Glutamatergic neuron (in vitro differentiated cells): ENCODE data around the gene TAGAP. TPM values are rescaled to one million over a fixed set of nuclear protein-coding genes. Genes with fewer than 3 reads are reported as not detected.

Experiments used
- DNase-seq: peaks from one replicate; pipeline ENCODE4 v3.0.0; 2022
- H3K27ac Mint-ChIP-seq: one replicate; pipeline ENCODE4 v1.8.0; 2020; ENCODE audit warnings: mild to moderate bottlenecking, mixed read lengths, inconsistent platforms; ENCODE audit not compliant: unreplicated experiment
- H3K27me3 Mint-ChIP-seq: one replicate; pipeline ENCODE4 v1.8.0; 2020; ENCODE audit warnings: mild to moderate bottlenecking, moderate library complexity, mixed read lengths, inconsistent platforms; ENCODE audit not compliant: unreplicated experiment
- H3K36me3 Mint-ChIP-seq: one replicate; pipeline ENCODE4 v1.8.0; 2020; ENCODE audit warnings: mild to moderate bottlenecking, mixed read lengths, inconsistent platforms; ENCODE audit not compliant: unreplicated experiment
- H3K4me1 Mint-ChIP-seq: one replicate; pipeline ENCODE4 v1.8.0; 2020; ENCODE audit warnings: mild to moderate bottlenecking, low read depth, mixed read lengths, inconsistent platforms; ENCODE audit not compliant: unreplicated experiment
- H3K4me3 Mint-ChIP-seq: one replicate; pipeline ENCODE4 v1.8.0; 2020; ENCODE audit warnings: mild to moderate bottlenecking, mixed read lengths, inconsistent platforms; ENCODE audit not compliant: unreplicated experiment
- H3K9me3 Mint-ChIP-seq: one replicate; pipeline ENCODE4 v1.8.0; 2020; ENCODE audit warnings: mild to moderate bottlenecking, moderate library complexity, mixed read lengths, inconsistent platforms; ENCODE audit not compliant: unreplicated experiment
- total RNA-seq: library from RNA; stranded (reverse); fragmentation: NEBNext Ultra II Directional; extraction: Animal tissue kit (Norgen Biotek cat#: 25700); gene quantifications from one replicate; pipeline ENCODE4 v1.2.1, GENCODE V29; 2021; ENCODE audit not compliant: unreplicated experiment
- TF ChIP-seq, protein P1 (sequence below): fragments of 200-600 bp; sonication (generic); IDR thresholded peaks from one replicate; pipeline ENCODE4 v1.5.0; 2021; ENCODE audit not compliant: partially characterized antibody, unreplicated experiment

The TAGAP gene
- total RNA-seq, 1 donor from 2014 or later: not detected

DNA sequence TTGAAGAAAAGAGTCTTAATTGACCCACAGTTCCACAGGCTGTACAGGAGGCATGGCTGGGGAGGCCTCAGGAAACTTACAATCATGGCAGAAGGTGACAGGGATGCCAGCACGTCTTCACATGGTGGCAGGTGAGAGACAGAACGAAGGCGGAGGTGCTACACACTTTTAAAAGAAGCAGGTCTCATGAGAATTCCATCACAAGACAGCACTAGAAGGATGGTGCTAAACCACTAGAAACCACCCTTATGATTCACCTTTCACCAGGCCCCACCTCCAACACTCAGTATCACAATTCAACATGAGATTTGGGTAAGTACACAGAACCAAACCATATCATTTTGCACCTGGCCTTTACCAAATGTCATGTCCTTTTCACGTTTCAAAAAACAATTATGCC, 20.9 kb downstream of the TAGAP start:
- Mint-ChIP-seq H3K27me3 (peaks cover 4% of the 10 kb centered on the region), H3K4me1 (no peaks in the 10 kb centered on the region), H3K9me3 (no peaks in the 10 kb centered on the region), H3K36me3 (peaks cover 28% of the 10 kb centered on the region), H3K27ac (no peak overlapping the region), H3K4me3 (no peak overlapping the region)
- TF ChIP-seq, protein P1, sequence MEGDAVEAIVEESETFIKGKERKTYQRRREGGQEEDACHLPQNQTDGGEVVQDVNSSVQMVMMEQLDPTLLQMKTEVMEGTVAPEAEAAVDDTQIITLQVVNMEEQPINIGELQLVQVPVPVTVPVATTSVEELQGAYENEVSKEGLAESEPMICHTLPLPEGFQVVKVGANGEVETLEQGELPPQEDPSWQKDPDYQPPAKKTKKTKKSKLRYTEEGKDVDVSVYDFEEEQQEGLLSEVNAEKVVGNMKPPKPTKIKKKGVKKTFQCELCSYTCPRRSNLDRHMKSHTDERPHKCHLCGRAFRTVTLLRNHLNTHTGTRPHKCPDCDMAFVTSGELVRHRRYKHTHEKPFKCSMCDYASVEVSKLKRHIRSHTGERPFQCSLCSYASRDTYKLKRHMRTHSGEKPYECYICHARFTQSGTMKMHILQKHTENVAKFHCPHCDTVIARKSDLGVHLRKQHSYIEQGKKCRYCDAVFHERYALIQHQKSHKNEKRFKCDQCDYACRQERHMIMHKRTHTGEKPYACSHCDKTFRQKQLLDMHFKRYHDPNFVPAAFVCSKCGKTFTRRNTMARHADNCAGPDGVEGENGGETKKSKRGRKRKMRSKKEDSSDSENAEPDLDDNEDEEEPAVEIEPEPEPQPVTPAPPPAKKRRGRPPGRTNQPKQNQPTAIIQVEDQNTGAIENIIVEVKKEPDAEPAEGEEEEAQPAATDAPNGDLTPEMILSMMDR: no peak
- no peak for DNase-seq

DNA sequence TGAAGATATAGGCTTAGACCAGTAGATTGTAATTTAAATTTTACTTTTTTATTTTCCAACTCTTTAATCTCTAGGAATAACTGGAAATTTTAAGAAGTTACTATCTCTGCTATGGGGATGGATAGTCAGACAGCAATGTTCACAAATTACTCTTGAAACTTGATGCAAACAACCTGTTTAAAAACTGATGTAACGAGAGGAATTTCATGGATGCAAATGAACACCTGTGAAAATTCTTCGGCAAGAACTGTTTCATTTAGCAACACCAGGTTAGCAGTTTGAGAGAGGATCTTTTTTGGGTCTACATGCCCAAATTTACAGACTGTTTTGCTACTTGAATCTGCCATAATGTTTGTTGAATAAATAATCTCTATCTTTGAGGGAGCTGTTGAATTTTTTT, 24.8 kb downstream of the TAGAP start:
- H3K27ac Mint-ChIP-seq: no peak overlapping the region
- H3K4me3 Mint-ChIP-seq: no peak overlapping the region
- H3K36me3 Mint-ChIP-seq: peaks cover 17% of the 10 kb centered on the region
- no peaks in the 10 kb centered on the region for H3K9me3 Mint-ChIP-seq
- TF ChIP-seq, protein P1: no peak
- peaks cover 2% of the 10 kb centered on the region for H3K27me3 Mint-ChIP-seq
- H3K4me1 Mint-ChIP-seq: no peaks in the 10 kb centered on the region
- DNase-seq: no peak

DNA sequence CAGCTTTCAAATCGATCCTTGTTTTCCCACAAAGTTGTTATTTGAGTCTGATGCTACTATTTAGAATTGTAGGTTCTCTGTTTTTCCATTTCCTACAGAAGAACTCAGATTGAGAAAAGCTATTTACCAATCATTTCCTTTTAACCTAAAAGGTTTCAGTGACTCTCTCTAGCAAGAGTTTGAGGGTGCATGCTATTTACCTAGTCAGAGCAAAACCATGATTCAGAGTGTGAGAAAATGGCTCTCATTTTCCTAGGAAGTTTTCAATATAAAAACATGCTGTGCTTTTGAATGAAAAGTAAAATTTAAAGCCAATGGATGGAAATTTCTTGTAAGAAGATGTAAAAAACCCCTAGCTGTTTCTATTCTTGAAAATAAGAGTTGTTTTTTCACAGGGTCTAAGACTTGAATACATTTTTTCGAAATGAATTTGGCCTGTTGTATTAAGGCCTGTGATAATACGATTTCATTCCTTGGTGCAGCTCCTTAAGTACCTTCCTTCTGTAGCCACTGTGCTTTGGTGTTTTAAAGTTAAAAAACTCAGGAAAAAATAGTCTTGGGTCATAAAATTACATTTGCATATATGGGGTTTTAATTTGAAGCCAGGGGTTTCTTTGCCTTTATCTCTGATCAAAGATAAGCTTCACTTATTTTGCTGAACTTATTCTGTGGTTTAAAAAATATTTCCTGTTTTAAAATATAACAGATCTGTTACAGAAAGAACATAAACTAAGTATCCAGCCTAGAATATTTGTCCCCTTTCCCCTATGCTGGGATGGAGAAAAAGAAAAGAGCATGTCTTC, 26.8 kb downstream of the TAGAP start:
- Mint-ChIP-seq H3K4me3 (no peak overlapping the region), H3K27ac (no peak overlapping the region), H3K27me3 (peaks cover 2% of the 10 kb centered on the region), H3K9me3 (no peaks in the 10 kb centered on the region), H3K4me1 (no peaks in the 10 kb centered on the region), H3K36me3 (no peaks in the 10 kb centered on the region)
- DNase-seq: no peak
- TF ChIP-seq, protein P1: no peak

DNA sequence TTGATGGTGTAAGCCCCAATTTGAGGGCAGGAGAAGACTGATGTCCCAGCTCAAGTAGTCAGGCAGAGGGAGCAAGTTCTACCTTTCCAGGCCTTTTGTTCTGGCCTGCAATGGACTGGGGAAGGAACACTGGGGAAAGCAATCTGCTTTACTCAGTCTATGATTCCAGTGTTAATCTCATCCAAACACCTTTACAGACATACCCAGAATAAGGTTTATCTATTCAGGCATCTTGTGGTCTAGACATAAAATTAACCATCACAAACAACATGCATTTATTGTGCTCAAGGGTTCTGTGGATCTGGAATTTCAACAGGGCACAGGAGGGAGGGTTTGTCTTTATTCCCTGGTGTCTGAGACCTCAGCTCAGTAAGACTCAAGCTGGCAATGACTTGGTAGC, 30.4 kb downstream of the TAGAP start:
- TF ChIP-seq, protein P1: no peak
- Mint-ChIP-seq H3K27ac (no peak overlapping the region), H3K4me1 (no peaks in the 10 kb centered on the region), H3K36me3 (no peaks in the 10 kb centered on the region), H3K9me3 (peaks cover 2% of the 10 kb centered on the region), H3K4me3 (no peak overlapping the region), H3K27me3 (no peaks in the 10 kb centered on the region)
- DNase-seq: no peak

DNA sequence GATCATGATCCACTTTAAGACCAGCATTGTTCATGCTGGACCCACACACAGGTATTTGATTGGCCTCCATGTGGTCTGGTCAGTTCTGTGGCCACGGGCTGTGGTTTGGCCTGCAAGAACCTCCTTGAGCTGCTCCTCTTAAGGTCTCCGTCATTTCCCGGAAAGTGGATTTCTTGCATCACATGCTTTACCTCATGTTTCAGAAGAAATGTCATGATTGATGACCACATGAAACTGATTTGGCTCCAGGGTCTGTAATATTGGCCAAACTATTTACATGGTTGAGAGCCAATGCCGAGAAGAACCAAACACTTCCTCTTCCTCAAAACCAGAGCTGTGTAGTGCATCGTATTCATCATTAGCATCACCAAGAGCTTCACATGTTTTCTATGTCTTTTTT, 31.6 kb downstream of the TAGAP start:
- no peak overlapping the region for H3K27ac Mint-ChIP-seq
- H3K4me1 Mint-ChIP-seq: no peaks in the 10 kb centered on the region
- peaks cover 2% of the 10 kb centered on the region for H3K9me3 Mint-ChIP-seq
- DNase-seq: no peak
- H3K4me3 Mint-ChIP-seq: no peak overlapping the region
- TF ChIP-seq, protein P1: no peak
- no peaks in the 10 kb centered on the region for H3K36me3 Mint-ChIP-seq
- H3K27me3 Mint-ChIP-seq: no peaks in the 10 kb centered on the region
